ENCODE measurements around the gene MCEMP1.
A peak's percentile ranks its signal among the peaks of the same experiment; 100 is the strongest.

Gene MCEMP1
- 0 reads per million in 3 experiments for total RNA-seq

DNA sequence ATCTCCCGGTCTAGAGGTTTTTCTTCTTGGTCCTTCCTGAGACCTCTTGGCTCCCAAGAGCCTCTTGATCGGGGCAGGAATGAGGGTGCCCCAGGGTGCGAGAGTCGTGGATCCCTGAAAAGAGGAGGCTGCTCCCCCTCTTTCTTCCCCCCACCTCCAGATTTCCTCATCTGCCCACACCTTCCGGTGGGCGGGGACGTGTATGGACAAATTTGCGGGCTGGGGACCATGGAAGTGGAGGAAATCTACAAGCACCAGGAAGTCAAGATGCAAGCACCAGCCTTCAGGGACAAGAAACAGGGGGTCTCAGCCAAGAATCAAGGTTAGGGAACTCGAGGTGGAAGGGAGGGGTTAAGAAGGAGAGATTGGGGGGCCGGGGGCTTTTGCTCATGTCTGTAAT, at the start of gene MCEMP1:
MCEMP1 (plus strand) TSS at position 237 of the 400 bp plus-strand sequence; CDS start at position 268, 31 bp downstream.
- DNase-seq: no peak

- DNase-seq: no peak
Observed at GRCh38 chr19:7627166-7627565, 49.7 kb upstream of the MCEMP1 start.

DNA sequence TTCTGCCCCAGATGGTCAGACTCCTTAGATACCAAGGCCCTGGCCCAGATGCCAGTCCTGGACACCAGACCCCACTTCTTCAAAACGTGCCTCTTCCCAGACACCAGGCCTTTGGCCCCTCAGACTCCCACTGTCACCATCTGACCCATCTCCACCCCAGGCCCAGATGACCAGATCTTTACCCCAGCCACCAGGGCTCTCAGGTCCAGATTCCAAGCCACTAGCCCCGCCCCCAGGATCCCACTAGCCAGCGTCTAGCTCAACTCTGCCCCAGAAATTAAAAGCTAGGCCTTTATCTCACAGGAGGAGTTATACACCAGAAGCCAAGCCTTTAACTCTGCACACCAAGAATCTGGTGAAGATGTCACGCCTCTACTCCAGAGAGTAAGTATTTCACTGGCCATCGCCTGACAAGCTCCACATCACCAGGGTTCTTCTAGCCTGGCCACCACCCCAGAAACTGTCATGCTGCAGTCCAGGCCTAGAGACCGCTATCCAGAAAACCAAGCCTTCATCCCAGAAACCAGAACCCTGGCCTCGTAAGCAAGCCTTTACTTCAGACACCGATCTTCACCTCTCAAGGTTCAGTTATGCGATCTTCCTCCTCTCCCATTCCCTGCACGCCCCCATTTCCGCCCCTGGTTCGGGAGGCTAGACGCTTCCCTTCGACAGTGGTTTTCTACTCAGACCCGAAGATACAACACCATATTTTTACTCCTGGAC, 48.1 kb upstream of the MCEMP1 start:
- DNase-seq: no peak

DNA sequence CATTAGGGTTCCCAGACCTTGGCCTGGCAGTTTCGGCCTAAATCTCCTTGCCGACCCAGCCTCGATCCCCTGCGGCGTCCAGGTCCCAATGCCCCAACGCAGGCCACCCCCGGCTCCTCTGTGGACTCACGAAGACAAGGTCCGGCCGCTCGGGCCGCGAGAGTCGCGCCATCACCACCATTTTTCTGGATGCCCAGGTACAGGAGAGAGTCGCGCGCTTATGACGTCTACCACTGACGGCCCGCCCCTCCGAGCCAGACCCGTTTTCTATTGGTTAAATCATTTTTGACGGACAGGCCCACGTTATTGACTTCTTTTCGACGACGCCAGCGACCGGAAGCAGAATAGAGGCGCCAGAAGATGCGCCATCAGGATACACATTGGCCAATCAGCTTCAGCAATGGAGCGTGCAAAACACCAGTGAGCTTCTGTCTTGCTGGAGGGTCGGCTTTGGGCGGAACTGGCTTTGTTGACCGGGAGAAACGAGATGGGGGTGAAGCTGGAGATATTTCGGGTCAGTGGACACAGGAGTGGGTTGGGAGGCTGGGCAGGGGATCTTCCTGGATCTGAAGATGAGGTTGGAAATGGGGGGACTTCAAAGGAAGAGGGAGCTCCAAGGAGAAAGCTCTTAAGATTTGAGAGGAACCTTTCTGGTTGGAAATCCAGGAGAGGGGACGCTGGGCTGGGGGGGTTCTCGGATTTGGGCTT, 47.4 kb upstream of the MCEMP1 start, which contains the start of the genes PET100 and XAB2:
PET100 (plus strand) TSS at position 447 of the 708 bp plus-strand sequence; CDS start at position 488, 41 bp downstream.
XAB2 (minus strand) TSS at position 199 of the 708 bp plus-strand sequence; CDS start at position 181, 18 bp downstream.
- DNase-seq: peak; percentile 96

DNA sequence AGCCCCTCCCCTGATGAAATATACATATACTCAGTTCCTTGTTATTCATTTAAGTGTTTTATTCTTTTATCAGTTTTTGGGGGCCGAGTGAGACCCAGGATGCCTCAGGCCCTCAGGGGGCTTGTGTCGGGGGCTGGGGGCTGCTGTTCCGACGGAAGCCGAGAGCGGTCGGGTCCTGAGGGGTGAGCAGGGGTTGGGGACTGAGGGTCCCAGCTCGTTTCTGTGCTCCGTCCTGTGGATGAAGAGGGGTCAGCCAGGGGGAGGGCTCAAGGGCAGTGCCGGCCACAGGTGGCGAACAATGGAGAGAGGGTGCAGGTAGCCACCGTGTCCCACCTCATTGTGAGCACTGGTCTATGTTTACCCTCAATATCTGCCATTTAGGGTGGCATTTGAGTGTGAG, 45.3 kb upstream of the MCEMP1 start:
- no peak for DNase-seq

GRCh38 chr19:7632340-7633203, 44.3 kb upstream of the MCEMP1 start:
- no peak for DNase-seq

- no peak for DNase-seq
Observed at GRCh38 chr19:7633698-7634097, 43.2 kb upstream of the MCEMP1 start, which contains the start of gene PCP2. PCP2 (minus strand) TSS chr19:7633719; CDS start chr19:7633457, 262 bp downstream.

GRCh38 chr19:7635670-7636069, 41.2 kb upstream of the MCEMP1 start:
- no peak for DNase-seq

DNA sequence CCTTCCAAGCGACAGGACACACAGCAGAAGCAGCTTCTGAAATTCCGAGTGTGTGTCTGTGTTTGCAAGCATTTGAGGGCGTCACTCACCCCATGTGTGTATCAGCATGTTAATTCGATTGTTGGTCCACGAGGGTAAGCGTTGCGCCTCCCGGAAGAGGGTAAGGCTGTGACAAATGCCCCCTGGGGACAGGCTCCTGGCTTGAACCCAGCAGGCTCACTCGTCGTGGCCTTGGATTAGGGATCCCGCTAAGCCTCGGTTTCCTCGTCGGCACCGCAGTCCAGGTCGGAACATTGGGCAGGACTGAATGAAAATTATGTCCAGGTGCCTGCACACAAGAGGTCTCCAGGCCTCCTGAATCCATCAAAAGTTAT, 40.6 kb upstream of the MCEMP1 start:
- no peak for DNase-seq

DNA sequence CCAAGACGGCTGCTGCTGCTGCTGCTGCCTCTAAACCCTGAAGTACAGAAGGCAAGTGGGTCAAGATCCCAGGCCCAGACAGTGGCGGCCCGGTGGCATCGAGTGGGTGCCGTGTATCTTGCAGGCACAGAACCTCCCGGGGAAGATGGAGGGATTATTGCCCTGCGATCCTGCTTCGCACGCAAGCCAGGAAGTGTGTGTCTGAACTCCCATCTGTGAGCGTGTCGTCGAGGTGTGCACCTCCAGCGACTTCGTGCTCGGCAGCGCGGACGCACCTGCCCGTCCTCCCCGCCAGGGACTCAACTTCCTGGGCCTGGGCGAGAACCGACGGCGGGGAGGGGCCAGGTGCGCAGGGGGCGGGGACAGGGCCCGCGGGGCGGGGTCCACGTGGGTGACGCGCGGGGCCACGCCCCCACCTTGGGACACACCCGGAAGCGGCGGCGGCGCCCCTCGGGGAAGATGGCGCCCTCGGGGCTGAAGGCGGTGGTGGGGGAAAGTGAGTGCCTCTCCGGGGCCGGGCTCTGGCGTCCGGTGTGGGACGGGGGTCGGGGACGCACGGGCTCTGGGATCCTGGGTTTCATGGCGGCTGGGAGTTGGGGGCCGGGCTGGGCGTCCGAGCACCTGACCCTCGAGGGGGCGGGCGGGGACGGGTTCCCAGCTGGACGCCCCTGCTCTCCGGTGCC, 40.1 kb upstream of the MCEMP1 start, which contains the start of gene STXBP2:
STXBP2 (plus strand) TSS at position 420 of the 683 bp plus-strand sequence; CDS start at position 460, 40 bp downstream.
- DNase-seq: peak; percentile 90

DNA sequence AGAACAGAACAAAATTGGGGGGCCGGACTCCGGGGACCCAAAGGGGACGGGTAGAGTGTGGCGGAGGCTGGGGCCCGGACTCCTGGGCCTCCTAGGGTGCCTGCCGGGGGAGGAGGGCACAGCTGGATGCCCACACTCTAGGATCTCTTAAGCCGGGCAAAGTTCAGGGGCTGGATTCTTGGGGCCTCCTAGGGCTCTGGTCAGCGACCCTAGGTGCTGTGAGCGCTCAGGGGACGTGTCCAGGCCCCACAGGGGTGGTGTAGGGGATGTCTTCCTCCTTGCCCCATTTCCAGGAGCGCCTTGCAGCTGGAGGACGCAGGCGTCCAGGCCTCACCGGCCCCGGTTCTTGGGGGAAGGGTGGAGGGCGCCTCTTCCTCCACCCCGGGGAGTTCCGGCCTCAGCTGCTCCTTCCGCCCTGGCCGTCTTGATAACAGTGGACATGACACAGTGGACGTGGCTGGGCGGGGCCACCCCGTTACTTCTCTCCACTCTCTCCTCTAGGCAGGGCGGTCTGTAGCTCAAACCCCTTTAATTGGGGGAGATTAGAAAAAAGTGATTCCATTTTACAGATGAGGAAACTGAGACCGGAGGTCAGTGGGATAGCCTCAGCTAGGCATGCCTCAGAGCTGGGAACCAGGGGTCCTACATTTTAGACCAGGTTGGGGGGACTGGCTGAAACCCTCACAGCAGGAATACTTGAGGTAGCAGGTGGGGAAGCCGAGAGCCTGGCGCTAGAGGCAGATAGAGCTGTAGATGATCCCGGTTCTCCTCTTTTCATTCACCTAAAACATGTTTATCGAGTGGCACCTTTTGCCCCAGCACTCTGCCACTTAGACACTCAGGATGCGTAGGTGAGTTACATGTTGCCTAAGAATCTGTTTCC, 39.3 kb upstream of the MCEMP1 start:
- no peak for DNase-seq

- DNase-seq: no peak
Observed at GRCh38 chr19:7638802-7639465, 38.0 kb upstream of the MCEMP1 start.

DNA sequence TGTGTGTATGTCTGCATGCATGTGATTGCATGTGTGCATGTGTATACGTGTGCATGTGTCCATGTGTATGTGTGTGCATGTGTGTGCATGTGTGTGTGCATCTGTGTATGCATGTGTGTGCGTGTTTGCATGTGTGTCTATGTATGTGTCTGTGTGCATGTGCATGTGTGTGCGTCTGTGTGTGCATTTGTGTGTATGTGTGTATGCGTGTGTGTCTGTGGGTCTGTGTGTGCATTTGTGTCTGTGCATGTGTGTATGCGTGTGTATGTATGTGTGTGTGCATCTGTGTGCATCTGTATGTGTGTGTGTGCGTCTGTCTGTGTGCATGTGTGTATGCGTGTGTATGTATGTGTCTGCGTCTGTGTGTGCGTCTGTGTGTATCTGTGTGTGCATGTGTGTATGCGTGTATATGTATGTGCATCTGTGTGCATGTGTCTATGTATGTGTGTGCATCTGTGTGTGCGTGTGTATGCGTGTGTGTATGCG, 37.0 kb upstream of the MCEMP1 start:
- DNase-seq: no peak

- no peak for DNase-seq
Observed at GRCh38 chr19:7640803-7641202, 36.1 kb upstream of the MCEMP1 start.

DNA sequence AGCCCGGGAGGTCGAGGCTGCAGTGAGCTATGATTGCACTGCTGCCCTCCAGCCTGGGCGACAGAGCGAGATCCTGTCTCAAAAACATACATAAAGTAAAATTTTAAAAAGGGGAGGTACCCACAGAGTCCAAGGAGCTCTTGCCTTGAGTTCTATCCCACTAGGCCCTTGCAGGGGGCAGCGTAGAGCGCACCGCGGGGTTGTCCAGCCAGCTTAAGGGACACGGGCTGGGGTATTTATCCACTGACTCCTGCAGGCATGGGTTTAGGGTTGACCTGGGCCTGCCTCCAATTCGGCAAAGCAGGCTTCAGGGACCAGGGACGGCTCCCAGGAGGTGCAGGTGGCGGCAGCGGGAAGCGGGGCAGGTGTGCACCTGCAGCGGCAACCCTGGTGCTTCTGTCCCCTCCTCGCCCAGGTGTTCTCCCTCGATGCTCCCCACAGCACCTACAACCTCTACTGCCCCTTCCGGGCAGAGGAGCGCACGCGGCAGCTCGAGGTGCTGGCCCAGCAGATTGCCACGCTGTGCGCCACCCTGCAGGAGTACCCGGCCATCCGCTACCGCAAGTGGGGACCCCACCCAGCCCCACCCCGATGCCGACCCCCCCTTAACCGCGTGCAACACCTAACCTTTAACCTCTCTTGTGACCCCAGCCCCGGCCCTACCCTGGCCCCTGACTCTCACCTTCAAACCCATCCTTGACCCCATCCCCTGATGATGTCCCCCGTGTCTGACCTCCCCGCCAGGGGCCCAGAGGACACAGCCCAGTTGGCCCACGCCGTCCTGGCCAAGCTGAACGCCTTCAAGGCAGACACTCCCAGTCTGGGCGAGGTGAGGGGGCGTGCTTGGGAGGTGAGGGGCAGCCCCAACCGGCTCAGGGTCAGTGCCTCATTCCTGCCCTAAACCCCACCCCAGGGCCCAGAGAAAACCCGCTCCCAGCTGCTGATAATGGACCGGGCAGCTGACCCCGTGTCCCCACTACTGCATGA, 35.3 kb upstream of the MCEMP1 start:
- no peak for DNase-seq

- DNase-seq: no peak
Observed at GRCh38 chr19:7642295-7643030, 34.4 kb upstream of the MCEMP1 start.

GRCh38 chr19:7643031-7643415, 33.9 kb upstream of the MCEMP1 start:
- no peak for DNase-seq

All from central memory CD4-positive, alpha-beta T cell (primary cell).